Measurements from ENCODE around the gene PIEZO2.

PIEZO2 gene

DNA sequence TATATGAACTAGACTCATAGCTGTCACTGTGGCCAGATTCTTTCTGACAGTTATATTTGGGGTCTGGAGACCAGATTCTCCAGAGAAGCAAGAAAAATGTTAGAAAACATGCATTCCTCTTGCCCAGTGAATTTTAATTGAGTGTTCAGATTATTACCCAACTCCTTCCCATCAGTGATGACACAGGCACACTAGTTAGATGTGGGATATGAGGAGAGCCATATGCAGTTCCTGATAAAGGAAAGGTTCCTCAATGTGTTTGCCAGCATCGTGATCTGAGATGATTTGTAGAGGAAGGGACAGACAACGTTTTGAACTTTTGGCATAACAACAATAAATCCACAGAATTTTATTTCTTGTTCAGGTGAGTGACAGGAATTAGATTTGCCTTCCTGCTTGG lies 308.6 kb downstream of the PIEZO2 start:
- no peak for DNase-seq
- Histone ChIP-seq H3K27me3 (no peaks in the 10 kb centered on the region), H3K9me3 (no peaks in the 10 kb centered on the region), H3K4me1 (no peaks in the 10 kb centered on the region), H3K4me3 (ENCODE audit: low read depth, low read length) (no peak overlapping the region), H3K36me3 (no peaks in the 10 kb centered on the region)
- TF ChIP-seq, protein P1, sequence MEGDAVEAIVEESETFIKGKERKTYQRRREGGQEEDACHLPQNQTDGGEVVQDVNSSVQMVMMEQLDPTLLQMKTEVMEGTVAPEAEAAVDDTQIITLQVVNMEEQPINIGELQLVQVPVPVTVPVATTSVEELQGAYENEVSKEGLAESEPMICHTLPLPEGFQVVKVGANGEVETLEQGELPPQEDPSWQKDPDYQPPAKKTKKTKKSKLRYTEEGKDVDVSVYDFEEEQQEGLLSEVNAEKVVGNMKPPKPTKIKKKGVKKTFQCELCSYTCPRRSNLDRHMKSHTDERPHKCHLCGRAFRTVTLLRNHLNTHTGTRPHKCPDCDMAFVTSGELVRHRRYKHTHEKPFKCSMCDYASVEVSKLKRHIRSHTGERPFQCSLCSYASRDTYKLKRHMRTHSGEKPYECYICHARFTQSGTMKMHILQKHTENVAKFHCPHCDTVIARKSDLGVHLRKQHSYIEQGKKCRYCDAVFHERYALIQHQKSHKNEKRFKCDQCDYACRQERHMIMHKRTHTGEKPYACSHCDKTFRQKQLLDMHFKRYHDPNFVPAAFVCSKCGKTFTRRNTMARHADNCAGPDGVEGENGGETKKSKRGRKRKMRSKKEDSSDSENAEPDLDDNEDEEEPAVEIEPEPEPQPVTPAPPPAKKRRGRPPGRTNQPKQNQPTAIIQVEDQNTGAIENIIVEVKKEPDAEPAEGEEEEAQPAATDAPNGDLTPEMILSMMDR (IDR thresholded peaks at IDR 0.05; ENCODE audit: low read depth, low read length): no peak

DNA sequence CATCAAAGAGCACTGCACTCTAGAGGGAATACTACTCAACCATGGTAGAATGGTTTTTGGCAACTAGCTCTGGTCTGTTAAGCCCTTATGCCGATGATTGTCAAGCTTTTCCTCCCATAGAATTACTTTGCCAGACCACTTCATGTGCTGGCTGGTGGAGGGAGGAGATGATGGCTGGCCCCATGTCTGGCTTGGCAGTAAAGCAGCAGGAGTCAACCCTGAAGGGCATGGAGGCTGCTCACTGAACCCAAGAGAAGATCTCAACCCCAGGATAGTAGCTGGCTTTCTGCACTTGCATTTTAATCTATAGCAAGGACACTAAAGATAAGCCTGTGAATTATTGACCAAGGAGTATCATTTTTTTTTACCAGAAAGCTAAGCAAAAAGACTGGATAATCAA lies 309.9 kb downstream of the PIEZO2 start:
- no peak overlapping the region for H3K4me3 ChIP-seq (ENCODE audit: low read depth, low read length)
- DNase-seq: no peak
- H3K36me3 ChIP-seq: no peaks in the 10 kb centered on the region
- H3K9me3 ChIP-seq: no peaks in the 10 kb centered on the region
- no peaks in the 10 kb centered on the region for H3K27me3 ChIP-seq
- no peaks in the 10 kb centered on the region for H3K4me1 ChIP-seq
- TF ChIP-seq, protein P1 (IDR thresholded peaks at IDR 0.05; ENCODE audit: low read depth, low read length): no peak

DNA sequence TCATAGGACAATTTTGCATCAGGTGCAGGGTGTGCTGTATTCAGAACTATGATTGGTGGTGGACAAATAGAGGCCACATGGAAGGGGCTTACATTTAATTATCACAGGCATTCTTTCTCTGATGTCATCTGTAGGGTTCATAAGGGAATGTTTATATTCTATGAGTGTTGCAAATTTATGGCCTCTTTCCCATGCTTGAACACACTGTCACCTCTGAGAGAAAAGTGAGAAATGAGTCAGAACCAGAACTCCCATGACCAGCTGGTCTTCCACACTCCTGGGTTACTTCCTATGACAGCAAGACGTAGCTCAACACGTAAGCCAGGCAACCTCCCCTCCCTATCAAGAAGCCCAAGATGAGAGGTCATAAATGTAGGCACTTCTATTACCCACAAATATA lies 310.8 kb downstream of the PIEZO2 start:
- no peaks in the 10 kb centered on the region for H3K9me3 ChIP-seq
- DNase-seq: no peak
- H3K27me3 ChIP-seq: no peaks in the 10 kb centered on the region
- TF ChIP-seq, protein P1 (IDR thresholded peaks at IDR 0.05; ENCODE audit: low read depth, low read length): no peak
- H3K36me3 ChIP-seq: no peaks in the 10 kb centered on the region
- H3K4me3 ChIP-seq (ENCODE audit: low read depth, low read length): no peak overlapping the region
- H3K4me1 ChIP-seq: no peaks in the 10 kb centered on the region

DNA sequence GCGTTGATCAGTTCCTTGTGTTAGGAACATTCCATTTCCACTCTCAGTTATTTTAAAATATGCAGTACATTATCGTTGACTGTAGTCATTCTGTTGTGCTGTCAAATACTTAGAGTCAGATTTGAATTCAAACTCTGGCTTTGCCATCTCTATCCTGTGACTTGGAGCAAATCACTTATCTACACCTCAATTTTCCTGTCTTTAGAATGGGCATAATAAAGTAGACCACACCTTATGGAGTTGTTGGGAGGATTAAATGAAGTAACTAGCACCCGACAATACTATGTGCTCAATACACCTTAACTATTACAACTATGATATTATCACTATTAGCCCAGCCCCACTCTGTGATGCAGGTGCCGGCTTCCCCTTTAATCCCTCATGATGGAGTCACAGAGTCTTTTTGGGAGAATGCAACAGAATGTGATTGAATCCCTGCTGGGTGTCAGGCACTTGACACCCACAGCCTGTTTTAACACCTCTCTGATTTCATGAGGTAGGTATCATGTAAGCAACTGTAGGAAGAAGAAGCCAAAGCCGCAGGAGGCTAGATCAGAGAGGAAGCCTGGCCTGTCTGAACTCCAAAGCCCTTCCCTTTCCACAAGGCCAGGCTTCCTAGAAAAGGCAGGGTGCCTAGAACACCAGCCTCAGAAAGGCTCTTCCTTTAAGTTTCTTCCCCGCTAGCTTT lies 315.1 kb downstream of the PIEZO2 start:
- Histone ChIP-seq H3K27me3 (no peaks in the 10 kb centered on the region), H3K4me1 (no peaks in the 10 kb centered on the region), H3K9me3 (no peaks in the 10 kb centered on the region), H3K4me3 (ENCODE audit: low read depth, low read length) (no peak overlapping the region), H3K36me3 (no peaks in the 10 kb centered on the region)
- DNase-seq: no peak
- TF ChIP-seq, protein P1 (IDR thresholded peaks at IDR 0.05; ENCODE audit: low read depth, low read length): no peak

DNA sequence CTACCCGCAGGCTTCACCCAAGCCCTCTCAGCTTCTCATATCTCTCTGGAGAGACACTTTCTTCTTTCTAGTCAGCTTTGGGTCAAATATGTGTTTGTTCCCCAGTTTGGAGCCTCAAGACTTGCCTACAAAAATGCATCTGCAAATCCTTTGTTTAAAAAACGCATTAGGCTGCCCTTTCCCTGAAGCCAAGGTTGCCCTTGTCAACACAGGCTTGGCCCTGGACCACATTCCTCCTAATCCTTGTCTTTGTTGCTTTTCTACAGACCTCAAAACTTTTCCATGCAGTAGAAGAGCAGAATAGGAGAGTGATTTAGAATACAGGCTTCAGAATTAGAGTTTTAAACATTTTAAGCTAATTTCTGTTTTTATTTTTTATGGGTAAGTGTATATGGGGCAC lies 315.7 kb downstream of the PIEZO2 start:
- Histone ChIP-seq H3K4me3 (ENCODE audit: low read depth, low read length) (no peak overlapping the region), H3K36me3 (no peaks in the 10 kb centered on the region), H3K27me3 (no peaks in the 10 kb centered on the region), H3K9me3 (no peaks in the 10 kb centered on the region), H3K4me1 (no peaks in the 10 kb centered on the region)
- TF ChIP-seq, protein P1 (IDR thresholded peaks at IDR 0.05; ENCODE audit: low read depth, low read length): no peak
- DNase-seq: no peak

DNA sequence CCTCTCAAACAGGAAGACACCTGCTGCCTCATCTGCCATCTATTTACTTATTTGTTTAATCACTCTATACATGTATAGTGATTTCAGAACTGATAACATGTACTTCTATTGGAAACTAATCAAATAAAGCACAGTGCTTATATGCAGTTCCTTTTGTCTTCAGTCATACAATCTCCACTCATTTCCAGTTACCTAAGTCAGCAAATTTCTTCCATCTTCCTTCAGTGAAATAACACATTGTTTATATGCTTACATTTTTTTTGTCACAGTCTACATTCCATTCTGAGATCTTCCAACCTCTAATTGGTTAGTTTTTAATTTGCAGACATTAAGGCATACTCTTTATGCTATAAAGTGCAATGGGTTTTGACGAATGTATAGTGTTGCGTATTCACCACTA lies 323.0 kb downstream of the PIEZO2 start:
- H3K27me3 ChIP-seq: no peaks in the 10 kb centered on the region
- TF ChIP-seq, protein P1 (IDR thresholded peaks at IDR 0.05; ENCODE audit: low read depth, low read length): no peak
- no peak overlapping the region for H3K4me3 ChIP-seq (ENCODE audit: low read depth, low read length)
- no peaks in the 10 kb centered on the region for H3K36me3 ChIP-seq
- no peak for DNase-seq
- H3K4me1 ChIP-seq: no peaks in the 10 kb centered on the region
- H3K9me3 ChIP-seq: no peaks in the 10 kb centered on the region
